ENCODE data around the gene DDAH2.
A peak's percentile ranks its signal among the peaks of the same experiment; 100 is the strongest.

The DDAH2 gene

DNA sequence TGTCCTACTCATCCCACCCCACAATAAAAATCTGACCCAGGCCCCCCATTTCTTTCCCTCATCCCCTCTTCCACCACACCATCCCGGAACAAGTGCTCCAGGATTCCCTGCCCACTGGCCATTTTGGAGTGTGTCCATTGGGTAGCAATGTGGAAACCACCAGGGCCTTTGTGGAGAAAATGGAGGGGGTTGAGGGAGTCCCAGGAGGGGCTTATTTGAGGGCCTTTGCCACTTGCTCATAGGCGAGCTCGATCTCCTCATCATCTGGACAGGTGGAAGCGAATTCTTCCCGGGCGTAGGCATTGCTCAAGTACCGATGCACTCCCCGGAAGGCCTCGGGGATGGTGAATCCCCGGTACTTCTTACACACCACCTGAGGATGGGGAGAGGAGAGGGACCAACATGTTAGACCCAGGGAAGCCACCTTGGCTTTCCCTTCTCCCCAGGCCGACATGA lies 1.6 kb upstream of the DDAH2 start:
- Mint-ChIP-seq H3K9me3 (no peaks in the 10 kb centered on the region), H3K27ac (peak overlapping the region; percentile 90), H3K4me3 (peak overlapping the region; percentile 100), H3K27me3 (no peaks in the 10 kb centered on the region), H3K36me3 (peaks cover 39% of the 10 kb centered on the region), H3K4me1 (peaks cover 50% of the 10 kb centered on the region)
- DNase-seq (ENCODE audit: low spot score in 2 of 2) = no peak
- no peak for ATAC-seq (ENCODE audit: low read depth)

DNA sequence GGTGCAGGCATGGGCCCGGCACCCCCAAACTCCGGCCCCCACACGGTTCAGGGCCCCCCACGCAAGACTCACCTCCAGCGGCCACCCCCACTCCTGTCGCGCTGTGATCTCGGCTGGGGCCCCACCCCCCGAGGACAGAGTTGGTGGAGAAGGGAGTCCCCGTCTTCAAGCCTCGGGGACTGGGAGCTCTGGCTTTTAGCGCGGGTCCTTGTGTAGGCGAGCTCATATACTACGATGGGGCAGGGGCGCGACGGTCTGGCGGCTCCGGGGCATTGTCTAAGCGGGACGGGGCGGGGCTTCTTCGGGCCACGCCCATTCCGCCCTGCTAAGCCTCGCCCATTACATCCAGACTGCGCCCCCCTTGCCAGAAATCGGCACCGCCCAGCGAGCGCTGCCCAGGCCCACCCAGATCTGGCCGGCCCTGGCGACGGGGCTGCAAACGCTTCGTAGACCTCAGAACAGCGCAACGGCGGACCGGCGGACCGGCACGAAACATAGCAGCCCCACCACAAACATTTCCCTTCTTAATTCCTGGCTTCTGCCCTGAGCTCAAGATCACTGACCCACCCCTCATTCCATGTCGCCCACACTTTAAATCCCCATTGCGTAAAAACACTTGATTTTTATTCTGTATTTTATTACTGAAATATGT lies 1.0 kb upstream of the DDAH2 start:
- H3K36me3 Mint-ChIP-seq = peaks cover 38% of the 10 kb centered on the region
- H3K27me3 Mint-ChIP-seq = no peaks in the 10 kb centered on the region
- DNase-seq (ENCODE audit: low spot score in 2 of 2) (peak; percentile 77 to 80), ATAC-seq (ENCODE audit: low read depth) (peak; percentile 50)
- peak overlapping the region; percentile 90 for H3K27ac Mint-ChIP-seq
- H3K9me3 Mint-ChIP-seq = no peaks in the 10 kb centered on the region
- H3K4me3 Mint-ChIP-seq = peak overlapping the region; percentile 100
- H3K4me1 Mint-ChIP-seq = peaks cover 48% of the 10 kb centered on the region

DNA sequence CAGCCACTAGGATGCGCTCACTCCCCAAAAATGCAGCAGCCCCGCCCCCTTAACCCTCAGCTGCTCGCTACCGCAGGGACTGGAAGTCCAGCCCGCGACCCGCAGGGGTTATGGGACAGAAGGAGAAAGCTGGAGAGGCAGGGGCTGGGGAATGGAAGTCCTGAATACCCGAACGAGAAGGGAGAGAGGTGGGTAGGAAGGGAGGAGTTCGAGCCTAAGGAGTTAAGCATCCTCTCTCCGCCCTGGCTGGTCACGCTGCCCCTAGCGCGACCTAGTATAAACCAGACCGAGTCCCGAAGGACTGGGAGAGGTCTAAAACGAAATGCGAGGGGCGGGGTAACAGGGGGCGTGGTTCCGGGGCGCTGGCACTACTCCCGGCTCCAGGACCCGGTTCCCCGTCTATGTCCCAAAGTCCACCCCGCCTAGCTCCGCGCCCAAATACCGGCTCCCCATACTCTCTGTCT lies 448 bp upstream of the DDAH2 start:
- H3K36me3 Mint-ChIP-seq = peaks cover 36% of the 10 kb centered on the region
- peaks cover 48% of the 10 kb centered on the region for H3K4me1 Mint-ChIP-seq
- no peaks in the 10 kb centered on the region for H3K27me3 Mint-ChIP-seq
- DNase-seq (ENCODE audit: low spot score in 2 of 2) = peak; percentile 84 to 86
- no peaks in the 10 kb centered on the region for H3K9me3 Mint-ChIP-seq
- ATAC-seq (ENCODE audit: low read depth) = peak; percentile 67
- H3K27ac Mint-ChIP-seq = peak overlapping the region; percentile 90
- H3K4me3 Mint-ChIP-seq = peak overlapping the region; percentile 100

DNA sequence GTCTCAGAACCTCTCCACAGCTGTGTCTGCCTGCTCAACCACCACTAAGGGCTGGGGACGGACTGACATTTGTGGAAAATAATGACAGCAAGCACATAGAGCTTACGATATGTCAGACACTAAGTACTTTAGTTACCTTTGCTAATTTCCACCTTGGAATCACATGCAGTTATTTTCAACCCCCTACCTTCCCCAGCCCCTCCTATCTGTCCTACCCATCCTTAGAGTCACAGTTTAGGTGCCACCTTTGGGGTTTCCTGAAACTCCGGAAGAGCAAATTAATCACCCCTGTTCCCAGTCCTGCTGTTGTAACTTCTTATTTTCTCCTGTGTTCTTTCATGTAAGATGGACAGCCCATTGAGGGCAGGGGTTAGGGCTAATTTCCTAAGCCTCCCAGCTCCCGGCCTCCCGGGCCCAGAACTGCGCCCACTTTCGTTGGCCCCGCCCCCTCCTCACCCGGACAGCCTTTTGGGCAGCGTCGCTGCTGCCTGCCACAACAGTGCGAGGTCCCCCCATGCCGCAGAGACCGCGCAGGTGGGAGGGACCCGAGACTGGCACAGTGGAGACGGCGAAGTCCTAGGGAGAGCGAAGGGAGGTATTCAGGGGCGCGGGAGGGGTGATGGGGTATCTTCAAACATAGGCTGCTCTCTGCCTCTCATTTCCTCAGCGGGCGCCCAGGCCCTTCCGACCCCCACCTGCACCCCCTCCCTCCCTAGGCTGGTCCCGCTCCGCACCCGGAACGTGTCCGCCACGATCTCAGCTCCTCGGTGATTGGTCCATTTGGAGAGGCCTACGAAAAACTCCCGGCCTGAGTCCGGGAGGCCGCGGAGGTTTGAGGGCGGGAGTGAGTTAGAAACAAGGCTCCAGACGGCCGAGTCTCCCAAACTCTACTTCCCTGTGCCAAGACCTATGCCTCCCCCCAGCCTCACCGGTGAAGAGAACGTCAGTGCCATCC lies 1.1 kb downstream of the DDAH2 start:
- H3K9me3 Mint-ChIP-seq = no peaks in the 10 kb centered on the region
- H3K27me3 Mint-ChIP-seq = no peaks in the 10 kb centered on the region
- peaks cover 28% of the 10 kb centered on the region for H3K36me3 Mint-ChIP-seq
- H3K27ac Mint-ChIP-seq = peak overlapping the region; percentile 97
- H3K4me1 Mint-ChIP-seq = peaks cover 42% of the 10 kb centered on the region
- no peak for DNase-seq (ENCODE audit: low spot score in 2 of 2)
- ATAC-seq (ENCODE audit: low read depth) = no peak
- H3K4me3 Mint-ChIP-seq = peak overlapping the region; percentile 100

DNA sequence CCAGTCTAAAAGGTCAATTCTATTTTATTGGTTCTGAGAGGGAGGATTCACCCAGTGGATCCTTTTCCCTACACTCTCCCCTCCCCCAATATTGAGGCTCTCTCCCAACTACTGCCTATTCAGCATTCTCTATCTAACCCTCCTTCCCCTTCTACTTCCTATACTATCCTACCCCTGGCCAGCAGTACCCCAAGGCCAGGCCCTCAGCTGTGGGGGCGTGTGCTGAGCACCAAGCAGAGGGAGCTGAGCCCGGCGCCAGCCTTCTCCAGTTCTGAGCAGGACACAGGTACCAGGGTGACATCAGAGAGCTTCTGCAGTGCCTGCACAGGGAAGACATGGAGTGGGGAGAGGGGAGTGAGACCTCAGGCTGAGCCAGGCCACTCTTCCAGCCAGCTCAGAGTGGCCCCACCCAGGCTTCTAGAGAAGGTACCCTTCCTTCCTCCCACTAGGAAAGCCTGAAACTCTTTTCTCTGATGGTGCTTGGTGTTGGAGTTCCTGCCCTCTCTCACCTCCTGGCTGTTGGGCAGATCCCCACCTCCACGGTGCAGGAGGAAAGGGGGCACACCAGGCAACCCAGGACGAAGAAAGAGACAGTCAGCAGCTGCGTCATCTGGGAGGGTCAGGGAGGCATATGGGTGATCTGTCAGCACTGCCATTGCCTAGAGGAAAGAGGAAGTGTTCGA lies 1.9 kb downstream of the DDAH2 start:
- Mint-ChIP-seq H3K27me3 (no peaks in the 10 kb centered on the region), H3K9me3 (no peaks in the 10 kb centered on the region), H3K4me3 (peak overlapping the region; percentile 100), H3K27ac (peak overlapping the region; percentile 97), H3K4me1 (peaks cover 42% of the 10 kb centered on the region), H3K36me3 (peaks cover 28% of the 10 kb centered on the region)
- DNase-seq (ENCODE audit: low spot score in 2 of 2) (peak; percentile 54 to 75), ATAC-seq (ENCODE audit: low read depth) (peak; percentile 76)

DNA sequence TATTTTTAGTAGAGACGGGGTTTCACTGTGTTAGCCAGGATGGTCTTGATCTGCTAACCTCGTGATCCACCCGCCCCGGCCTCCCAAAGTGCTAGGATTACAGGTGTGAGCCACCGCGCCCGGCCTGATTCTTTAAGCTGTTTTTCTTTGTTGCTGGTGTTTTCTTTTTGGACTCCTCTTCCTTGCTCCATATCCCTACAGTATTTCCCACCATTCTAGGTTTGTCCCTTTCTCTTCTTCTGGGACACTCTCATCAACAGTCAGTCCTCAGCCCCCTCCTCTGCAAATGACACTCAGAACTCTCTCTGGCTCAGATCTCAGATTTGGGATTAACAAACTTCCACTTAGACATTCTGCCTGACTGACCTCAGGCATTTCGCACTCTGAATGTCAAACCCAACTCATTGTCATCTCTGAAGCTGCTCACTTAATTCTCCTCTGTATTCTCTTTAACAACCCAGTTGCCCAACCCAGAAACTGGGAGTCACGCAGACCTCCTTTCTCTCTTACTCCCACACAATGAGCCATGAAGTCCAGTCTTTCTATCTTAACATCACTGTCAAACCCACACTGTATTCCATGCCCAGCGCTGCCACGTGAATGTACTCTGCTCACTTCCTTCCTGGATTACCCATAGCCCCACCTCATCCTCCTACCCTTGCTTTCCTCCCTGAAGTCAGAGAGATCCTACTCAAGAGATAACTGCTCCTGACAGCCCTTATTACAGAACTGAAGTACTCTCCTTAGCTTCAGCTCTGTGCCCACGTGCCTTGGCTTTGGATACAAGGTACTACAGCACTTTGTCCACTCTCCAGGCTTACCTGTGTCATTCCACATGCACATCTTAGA lies 3.4 kb downstream of the DDAH2 start:
- H3K4me3 Mint-ChIP-seq = no peak overlapping the region
- DNase-seq (ENCODE audit: low spot score in 2 of 2) = no peak
- H3K9me3 Mint-ChIP-seq = no peaks in the 10 kb centered on the region
- no peaks in the 10 kb centered on the region for H3K27me3 Mint-ChIP-seq
- H3K27ac Mint-ChIP-seq = peak overlapping the region; percentile 35
- H3K4me1 Mint-ChIP-seq = peaks cover 42% of the 10 kb centered on the region
- peaks cover 21% of the 10 kb centered on the region for H3K36me3 Mint-ChIP-seq
- ATAC-seq (ENCODE audit: low read depth) = no peak

DNA sequence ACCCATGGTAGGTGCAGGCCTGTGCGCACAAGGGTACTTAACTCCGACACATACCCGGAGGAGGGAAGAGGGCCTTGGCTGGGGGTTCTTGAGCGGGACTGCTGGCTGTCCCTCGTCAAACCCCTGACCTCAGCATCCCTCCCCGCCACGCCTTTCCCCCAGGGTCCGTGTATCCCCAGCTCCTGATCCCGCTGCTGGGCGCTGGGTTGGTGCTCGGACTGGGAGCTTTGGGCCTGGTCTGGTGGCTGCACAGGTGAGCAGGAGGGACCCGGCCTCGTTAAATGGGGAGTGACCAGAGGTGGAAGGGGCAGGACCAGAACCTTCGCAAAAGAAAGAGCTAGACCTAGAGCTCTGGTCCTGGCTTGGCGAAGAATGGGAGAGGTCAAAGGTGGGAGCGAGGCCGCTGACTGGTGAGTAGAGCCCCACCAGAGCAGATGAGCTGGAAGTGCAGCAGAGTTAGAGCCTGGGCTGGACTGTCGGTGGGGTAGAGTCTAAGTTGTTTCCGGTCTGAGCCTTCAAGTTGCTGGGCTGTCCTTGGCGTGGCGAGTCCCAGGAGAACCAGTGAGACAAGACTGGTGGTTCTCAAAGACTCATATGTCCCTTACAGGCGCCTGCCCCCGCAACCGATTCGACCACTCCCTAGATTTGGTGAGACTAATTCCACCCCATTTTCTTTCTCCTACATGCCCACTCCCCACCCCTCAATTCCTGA lies 5.0 kb downstream of the DDAH2 start:
- no peak for ATAC-seq (ENCODE audit: low read depth)
- no peaks in the 10 kb centered on the region for H3K9me3 Mint-ChIP-seq
- no peak overlapping the region for H3K27ac Mint-ChIP-seq
- H3K27me3 Mint-ChIP-seq = no peaks in the 10 kb centered on the region
- H3K4me3 Mint-ChIP-seq = no peak overlapping the region
- DNase-seq (ENCODE audit: low spot score in 2 of 2) = no peak
- H3K4me1 Mint-ChIP-seq = peaks cover 35% of the 10 kb centered on the region
- peaks cover 21% of the 10 kb centered on the region for H3K36me3 Mint-ChIP-seq

DNA sequence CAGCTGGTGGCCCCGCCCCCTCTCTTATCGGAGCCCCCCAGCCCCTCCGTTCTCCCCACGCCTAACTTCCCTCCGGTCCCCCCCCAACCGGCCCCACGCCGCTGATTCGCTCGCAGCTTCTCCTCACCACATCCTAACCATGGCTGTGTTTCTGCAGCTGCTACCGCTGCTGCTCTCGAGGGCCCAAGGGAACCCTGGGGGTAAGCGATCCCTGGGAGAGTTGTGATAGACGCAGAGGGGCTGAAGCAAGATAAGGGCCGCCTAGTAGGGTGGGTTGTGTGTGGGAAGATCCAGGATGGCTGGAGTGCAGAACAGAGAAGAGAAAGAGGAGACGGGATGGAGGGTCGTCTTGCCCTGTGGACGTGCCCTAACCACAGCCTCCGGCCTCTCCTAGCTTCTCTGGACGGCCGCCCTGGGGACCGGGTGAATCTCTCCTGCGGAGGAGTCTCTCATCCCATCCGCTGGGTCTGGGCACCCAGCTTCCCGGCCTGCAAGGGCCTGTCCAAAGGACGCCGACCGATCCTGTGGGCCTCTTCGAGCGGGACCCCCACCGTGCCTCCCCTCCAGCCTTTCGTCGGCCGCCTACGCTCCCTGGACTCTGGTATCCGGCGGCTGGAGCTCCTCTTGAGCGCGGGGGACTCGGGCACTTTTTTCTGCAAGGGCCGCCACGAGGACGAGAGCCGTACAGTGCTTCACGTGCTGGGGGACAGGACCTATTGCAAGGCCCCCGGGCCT lies 5.7 kb downstream of the DDAH2 start, which contains the start of gene MPIG6B:
Gene MPIG6B, plus strand, starts transcription at position 129 of the 735 bp plus-strand sequence. Its CDS starts 11 bp downstream, at position 140.
- Mint-ChIP-seq H3K36me3 (peaks cover 21% of the 10 kb centered on the region), H3K27ac (no peak within 1 kb of the TSS), H3K4me1 (peaks cover 30% of the 10 kb centered on the region), H3K9me3 (no peaks in the 10 kb centered on the region), H3K27me3 (no peaks in the 10 kb centered on the region), H3K4me3 (peak within 1 kb of the TSS; percentile 8)
- ATAC-seq (ENCODE audit: low read depth) (no peak), DNase-seq (ENCODE audit: low spot score in 2 of 2) (no peak)

DNA sequence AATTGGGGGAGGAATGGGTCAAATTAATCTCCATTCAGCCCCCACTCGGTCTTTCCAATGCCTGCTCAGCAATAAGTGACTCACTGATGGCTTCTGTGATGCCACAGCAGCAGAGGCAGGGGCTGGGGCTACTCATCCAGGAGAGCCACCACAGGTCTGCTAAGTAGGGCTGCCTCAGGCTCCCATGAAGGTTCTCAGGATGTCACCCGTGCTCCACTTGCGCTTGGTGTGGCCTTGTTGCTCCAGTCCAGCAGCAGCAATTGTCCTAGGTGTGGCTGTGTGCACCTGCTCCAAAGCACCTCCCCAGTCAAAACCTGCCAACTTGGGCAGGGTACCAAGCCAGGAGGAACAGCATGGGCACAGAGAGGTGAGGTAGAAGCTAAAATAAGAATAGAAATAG lies 6.9 kb downstream of the DDAH2 start:
- H3K4me3 Mint-ChIP-seq = no peak overlapping the region
- no peak for DNase-seq (ENCODE audit: low spot score in 2 of 2)
- no peak overlapping the region for H3K27ac Mint-ChIP-seq
- peaks cover 16% of the 10 kb centered on the region for H3K36me3 Mint-ChIP-seq
- peaks cover 22% of the 10 kb centered on the region for H3K4me1 Mint-ChIP-seq
- no peaks in the 10 kb centered on the region for H3K27me3 Mint-ChIP-seq
- ATAC-seq (ENCODE audit: low read depth) = no peak
- H3K9me3 Mint-ChIP-seq = no peaks in the 10 kb centered on the region

DNA sequence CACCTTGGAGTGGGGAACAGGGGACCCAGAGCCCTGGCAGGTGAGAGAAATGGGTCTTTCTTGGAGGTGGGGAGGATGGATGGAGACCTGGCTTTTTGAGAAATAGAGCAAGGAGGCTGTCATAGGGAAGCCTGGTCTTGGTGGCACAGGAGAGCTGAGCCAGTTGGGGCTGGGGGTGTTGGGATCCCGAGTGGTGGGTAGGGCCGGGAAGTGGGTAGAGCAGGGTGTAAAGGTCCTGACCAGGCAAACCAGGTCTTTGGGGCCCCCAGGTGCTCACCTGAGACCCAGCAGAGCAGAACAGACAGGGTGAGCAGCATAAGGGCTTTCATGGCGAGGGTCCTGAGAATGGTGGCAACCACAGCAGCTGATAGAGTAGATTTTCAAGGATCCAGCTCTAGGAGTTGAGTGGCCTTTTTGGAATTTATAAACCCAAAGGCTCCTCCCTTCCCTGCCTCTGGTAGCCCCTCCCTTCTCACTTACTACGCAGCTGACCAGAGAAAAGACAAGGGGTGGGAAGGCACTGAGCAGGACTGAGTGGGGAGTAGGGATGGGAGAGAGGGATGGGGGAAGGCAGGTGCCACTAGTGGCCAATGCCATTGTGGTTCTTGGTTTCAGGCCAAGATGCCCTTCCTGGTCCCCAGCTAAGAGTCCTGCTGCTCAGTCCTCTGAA lies 7.6 kb downstream of the DDAH2 start, which contains the start of gene LY6G6C:
Gene LY6G6C, minus strand, starts transcription at position 396 of the 670 bp plus-strand sequence. Its CDS starts 67 bp downstream, at position 329.
- Mint-ChIP-seq H3K27ac (peak within 1 kb of the TSS; percentile 4), H3K4me1 (peaks cover 16% of the 10 kb centered on the region), H3K4me3 (no peak within 1 kb of the TSS), H3K27me3 (no peaks in the 10 kb centered on the region), H3K9me3 (no peaks in the 10 kb centered on the region), H3K36me3 (peaks cover 9% of the 10 kb centered on the region)
- no peak for DNase-seq (ENCODE audit: low spot score in 2 of 2)
- no peak for ATAC-seq (ENCODE audit: low read depth)

DNA sequence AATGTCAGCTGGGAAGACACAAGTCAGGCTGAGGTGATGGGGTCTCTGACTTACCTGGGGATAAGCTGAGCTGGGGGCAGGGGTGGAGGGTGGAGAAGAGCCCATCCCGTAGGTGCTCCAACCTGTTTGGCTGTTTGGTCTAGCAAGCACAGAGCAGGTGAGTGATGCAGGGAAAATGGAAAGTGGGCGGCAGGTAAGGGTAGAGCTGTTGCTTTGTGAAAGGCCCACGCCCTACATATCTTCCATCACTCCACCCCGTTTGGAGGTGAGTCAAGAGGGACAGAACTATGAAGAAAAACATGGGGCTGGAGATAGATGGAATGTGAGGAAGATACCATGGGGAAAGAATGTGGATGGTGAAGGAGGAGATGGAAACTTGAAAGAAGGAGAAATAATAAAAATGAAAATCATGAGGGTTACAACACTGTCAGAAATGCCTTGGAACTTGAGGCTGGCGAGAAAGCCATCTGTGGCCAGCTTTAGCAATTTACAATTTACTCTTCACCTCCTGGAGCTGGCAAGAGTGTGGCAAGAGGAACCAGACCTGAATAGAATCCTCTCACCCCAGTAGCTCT lies 8.8 kb downstream of the DDAH2 start:
- Mint-ChIP-seq H3K4me3 (no peak overlapping the region), H3K4me1 (peaks cover 5% of the 10 kb centered on the region), H3K27ac (no peak overlapping the region), H3K27me3 (no peaks in the 10 kb centered on the region), H3K36me3 (no peaks in the 10 kb centered on the region), H3K9me3 (no peaks in the 10 kb centered on the region)
- ATAC-seq (ENCODE audit: low read depth) (no peak), DNase-seq (ENCODE audit: low spot score in 2 of 2) (no peak)

All from memory B cell (primary cell).